Hematopoietic multipotent progenitor cell (in vitro differentiated cells): ENCODE measurements around the gene KBTBD2. TPM values are rescaled to one million over a fixed set of nuclear protein-coding genes. Genes with fewer than 3 reads are reported as not detected.
"Not testable (repeated sequence)": the region's sequence is repeated elsewhere in the genome, so short reads cannot be mapped to it uniquely, and the experiment has no call there.

Experiments
- DNase-seq, 3 donors: peaks; one replicate each; pipeline ENCODE4 v3.0.0-alpha.2; 2011 to 2015; ENCODE audit warnings: low read depth in 2 of 3, low spot score in 2 of 3
- total RNA-seq: library from RNA; depleted of rRNA; stranded (reverse); fragments of >200 nt; gene quantifications from one replicate; pipeline ENCODE4 v1.2.3, GENCODE V29; 2012

KBTBD2 gene
- total RNA-seq, result 45.8 TPM

DNA sequence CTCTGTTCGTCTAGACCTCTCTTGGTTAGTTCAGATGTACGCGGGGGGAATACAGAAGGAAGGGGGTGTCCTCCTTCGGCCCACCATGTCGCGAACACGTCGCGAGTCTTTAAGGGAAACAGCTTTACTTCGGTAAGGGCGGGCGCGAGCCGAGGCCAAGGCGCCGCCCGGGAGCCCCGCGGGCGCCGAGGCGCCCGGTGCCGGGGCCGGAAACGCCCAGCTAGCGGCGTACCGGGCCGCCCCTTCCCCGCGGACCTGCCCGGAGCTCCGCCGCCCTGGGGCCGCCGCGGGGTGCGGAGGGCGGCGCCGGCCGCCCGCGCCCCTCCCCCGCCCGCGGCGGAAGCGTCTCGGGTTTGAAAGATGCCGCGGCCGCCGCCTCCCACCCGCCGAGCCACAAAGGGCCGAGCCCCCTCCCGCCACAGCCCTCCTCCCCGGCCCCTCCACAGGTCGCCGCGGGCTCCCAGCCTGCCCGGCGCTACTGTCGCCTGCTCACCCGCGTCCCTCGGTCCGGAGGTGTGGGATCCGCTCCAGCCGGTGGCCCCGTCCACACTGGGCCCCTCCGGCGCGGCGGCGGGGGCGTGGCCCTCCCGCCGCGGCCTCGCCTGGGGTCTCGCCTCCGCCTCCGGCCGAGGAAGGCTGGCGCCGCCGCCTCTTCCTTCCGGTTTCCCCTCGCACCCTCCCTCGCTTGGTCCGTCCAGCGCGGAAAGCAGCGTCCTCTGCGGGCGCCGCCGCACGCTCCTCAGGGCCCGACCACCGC, at the start of gene KBTBD2:
KBTBD2 (minus strand) TSS at position 718 of the 757 bp plus-strand sequence. CDS start 12,156 bp downstream, outside the sequence.
- DNase-seq, result peak; percentile 52 to 90 (median 88)

- no peak for DNase-seq
Measured at GRCh38 chr7:32941181-32941580, 49.6 kb upstream of the KBTBD2 start.

GRCh38 chr7:32937344-32938174, 46.0 kb upstream of the KBTBD2 start:
- no peak for DNase-seq

DNA sequence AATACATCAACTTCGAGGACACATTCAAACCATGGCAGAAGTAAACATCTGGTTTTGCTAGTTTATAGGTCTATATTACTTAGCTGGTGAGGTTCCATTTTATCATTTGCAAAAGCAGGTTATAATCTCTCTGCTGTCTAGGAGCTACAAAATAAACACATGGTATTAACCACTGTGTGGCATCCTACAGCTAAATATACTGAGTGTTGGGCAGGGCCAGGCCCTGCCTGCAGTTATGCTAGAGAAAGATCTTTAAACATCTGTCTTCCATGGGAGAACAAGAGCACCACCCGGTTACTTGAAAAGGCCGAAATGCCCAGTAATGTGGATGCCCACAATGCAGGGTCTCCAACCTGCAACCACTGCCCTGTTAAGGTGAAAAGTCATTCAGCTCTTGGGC, 45.1 kb upstream of the KBTBD2 start:
- no peak for DNase-seq

GRCh38 chr7:32935558-32935957, 44.0 kb upstream of the KBTBD2 start:
- no peak for DNase-seq

GRCh38 chr7:32930378-32930777, 38.8 kb upstream of the KBTBD2 start:
- no peak for DNase-seq

DNA sequence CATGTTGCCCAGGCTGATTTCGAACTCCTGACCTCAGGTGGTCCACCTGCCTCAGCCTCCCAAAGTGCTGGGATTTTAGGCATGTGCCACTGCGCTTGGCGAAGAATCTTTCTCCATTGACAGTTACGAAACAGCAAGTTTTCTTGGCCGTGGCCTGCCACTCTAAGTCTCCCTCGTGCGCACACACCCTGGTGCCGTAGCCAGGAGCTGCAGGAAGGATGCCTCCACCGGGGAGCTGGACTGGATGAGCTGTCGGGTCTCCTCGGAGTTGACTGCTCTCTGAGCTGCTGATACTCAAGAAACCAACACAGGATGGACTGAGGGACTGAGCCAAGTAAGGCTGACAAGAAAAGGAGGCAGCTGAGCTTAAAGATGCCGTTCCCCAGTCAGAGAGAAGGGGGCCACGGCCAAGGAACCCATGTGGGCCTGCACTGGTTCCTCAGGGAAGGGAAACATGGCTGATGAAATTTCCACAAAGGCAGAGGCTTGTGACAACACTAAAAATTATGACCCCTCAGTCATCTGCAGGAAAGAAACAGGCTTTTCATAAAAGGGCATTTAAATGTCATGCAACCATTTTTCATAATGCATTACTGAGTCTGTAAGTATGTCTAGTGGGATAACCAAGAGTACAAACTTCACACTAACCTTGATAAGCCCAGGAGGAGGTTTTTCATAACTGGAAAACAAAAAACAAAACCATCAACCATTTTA, 38.0 kb upstream of the KBTBD2 start:
- no peak for DNase-seq

- no peak for DNase-seq
Measured at GRCh38 chr7:32928785-32929298, 37.3 kb upstream of the KBTBD2 start.

- DNase-seq, result no peak
Measured at GRCh38 chr7:32921896-32922295, 30.3 kb upstream of the KBTBD2 start.

DNA sequence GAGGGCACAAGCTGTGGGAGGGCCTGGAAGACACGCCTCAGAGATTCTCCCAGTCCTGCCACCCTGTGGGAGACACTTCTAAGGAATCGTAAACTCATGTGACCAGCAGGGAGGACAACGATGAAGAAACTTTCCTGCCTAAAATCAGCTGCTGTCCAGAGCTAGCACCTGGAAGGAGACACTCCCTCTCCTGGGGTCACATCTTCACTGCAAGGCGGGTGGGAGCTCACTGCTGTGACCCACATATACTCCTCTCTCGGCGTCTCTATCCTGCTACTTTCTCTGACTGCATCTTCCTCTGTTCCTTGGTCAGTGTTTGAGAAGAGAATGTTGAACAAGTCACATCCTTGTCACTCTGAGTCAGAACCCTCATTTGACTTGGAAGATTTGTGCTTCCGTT, 25.4 kb upstream of the KBTBD2 start:
- not testable (repeated sequence) for DNase-seq

DNA sequence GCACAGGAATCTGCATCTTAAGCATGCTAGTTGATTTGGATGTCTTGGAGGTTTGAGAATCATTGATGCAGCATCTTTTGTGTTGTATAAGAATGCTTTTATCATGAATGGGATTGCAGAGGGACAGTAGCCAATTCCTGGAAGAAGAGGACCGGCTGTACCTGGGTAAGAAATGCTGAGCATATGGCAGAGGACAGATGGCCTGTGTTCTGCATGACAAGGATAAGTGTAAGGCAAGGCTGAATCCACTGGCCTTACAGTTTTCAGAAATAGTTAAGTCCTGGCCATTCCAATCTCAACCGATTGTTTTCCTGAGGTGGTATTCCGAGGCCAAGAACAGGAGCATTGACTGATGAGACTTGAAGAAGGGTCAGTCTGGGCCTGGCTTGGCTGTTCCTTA, 24.4 kb upstream of the KBTBD2 start:
- DNase-seq, result no peak

GRCh38 chr7:32915041-32915536, 23.5 kb upstream of the KBTBD2 start:
- no peak for DNase-seq

GRCh38 chr7:32914184-32914583, 22.6 kb upstream of the KBTBD2 start:
- DNase-seq, result no peak

DNA sequence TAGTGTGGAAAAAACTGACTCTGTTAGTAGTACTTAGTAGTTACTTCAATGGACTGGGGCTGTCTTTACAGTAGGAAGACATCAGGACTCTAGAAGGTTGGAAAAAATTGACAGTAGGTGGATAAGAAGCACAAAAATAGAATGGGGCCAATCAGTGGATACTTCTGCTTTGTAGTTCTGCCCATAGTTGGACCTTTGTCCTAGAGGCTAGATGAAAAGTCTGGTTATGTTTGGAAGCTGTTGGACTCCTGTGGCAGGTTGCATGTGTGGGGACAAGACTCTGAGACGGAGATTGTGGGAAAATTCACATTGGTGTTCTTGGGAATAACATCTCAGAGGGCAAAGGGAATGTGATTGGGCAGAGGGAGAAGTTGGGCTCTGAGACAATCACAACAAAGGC, 18.6 kb upstream of the KBTBD2 start:
- no peak for DNase-seq

- peak; percentile 60 to 93 (median 87) for DNase-seq
Measured at GRCh38 chr7:32905175-32905662, 13.7 kb upstream of the KBTBD2 start.

DNA sequence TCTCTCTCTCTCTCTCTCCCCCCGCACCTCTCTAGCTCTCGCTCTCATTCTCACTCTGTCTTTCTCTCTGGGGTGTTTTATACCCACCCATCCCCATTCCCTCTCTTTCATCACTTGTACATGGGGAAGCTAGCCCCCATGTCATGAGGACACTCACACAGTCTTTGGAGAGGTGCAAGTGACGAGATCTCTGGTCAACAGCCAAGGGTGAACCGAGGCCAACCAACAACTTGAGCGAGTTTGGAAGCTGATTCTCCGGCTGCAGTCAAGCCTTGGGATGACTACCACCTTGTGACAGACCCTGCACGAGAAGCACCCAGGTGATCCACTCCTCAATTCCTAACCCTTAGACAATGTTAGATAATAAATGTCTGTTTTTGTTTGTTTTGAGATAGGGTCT, 10.1 kb upstream of the KBTBD2 start:
- DNase-seq, result no peak

GRCh38 chr7:32900433-32900995, 9.0 kb upstream of the KBTBD2 start:
- DNase-seq, result no peak

DNA sequence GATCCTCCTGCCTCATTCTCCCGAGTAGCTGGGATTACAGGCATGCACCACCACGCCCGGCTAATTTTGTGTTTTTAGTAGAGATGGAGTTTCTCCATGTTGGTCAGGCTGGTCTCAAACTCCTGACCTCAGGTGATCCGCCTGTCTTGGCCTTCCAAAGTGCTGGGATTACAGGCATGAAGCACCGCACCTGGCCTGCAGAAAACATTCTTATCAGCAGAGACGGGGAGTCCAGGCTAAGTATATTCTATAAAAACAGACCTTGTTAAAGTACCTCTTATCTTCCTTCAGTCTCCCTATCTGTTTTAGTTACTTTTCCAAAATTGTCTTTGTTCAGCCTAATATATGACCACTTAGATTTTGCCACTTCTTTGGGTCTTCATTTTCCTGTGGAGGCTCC, 5.8 kb upstream of the KBTBD2 start:
- not testable (repeated sequence) for DNase-seq

- no peak for DNase-seq
Measured at GRCh38 chr7:32896564-32897347, 5.2 kb upstream of the KBTBD2 start.

DNA sequence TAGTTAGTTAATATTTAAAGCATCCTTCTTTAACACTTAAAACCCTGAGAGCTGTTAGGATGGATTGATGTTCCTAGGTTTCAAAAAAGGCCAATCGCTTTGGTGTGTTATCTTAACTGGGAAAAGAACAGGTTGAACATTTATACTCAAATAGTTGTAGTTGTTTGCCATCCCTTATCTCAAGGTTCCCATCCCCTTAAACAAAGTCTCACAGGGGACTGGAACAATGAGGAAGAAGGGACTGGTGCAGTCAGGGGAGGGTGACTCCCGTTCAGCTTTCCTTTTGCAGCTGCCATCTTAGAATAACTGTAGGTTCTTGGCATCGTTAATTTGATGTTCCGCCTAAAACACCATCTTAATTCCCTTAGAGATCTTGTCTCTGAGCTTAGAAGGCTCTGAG, 2.6 kb upstream of the KBTBD2 start:
- no peak for DNase-seq
